Stomach (tissue), 8 donors: ENCODE results near the gene FXYD3. TPM values are rescaled to one million over a fixed set of nuclear protein-coding genes. Genes with fewer than 3 reads are reported as not detected.

Source experiments
- polyA plus RNA-seq, 3 donors: library from polyadenylated mRNA; stranded (reverse); fragments of 200-250 nt; gene quantifications; one replicate each; pipeline ENCODE4 v1.2.3, GENCODE V29; 2013
- small RNA-seq, 4 donors: library from RNA; depleted of rRNA; stranded (forward); fragments of <200 nt; gene quantifications; one replicate each; pipeline ENCODE3, GENCODE V24; 2016
- total RNA-seq, 5 donors: library from RNA; depleted of rRNA; stranded (reverse); fragments of >200 nt; gene quantifications; one replicate each; pipeline versions ENCODE4 v1.1.0 to v1.2.3, GENCODE V29; 2014 to 2016
- donor health status: healthy with polysubstance abuse.
- donor health status: Bipolar disorder and iron deficiency.
- donor health status: healthy.

FXYD3 gene
- total and polyA plus RNA-seq, 8 donors = 84.8 to 800 (median 441) TPM

Small RNA genes within 50 kb of the gene (small RNA-seq; reads per million reads assigned to genes)
- gene AC020907.2 = 0 reads per million in 4 donors

Other genes starting within 250 kb of the FXYD3 start
- gene ZNF30, start 188.9 kb upstream of the FXYD3 start, total RNA-seq = 1 to 10 TPM in 3 of 5 donors, under 1 TPM in 1, not detected in 1; 0.58 to 4.1 (median 3.5) TPM
- 1 to 10 TPM; 1.2 to 6.1 (median 1.4) TPM for gene ZNF30, start 188.9 kb upstream of the FXYD3 start, polyA plus RNA-seq
- 10 to 100 TPM in 2 of 5 donors, 1 to 10 TPM in 2, under 1 TPM in 1; 0.87 to 14.3 (median 8.4) TPM for gene ZNF792, start 151.6 kb upstream of the FXYD3 start, total RNA-seq
- gene ZNF792, start 151.6 kb upstream of the FXYD3 start, polyA plus RNA-seq = 1 to 10 TPM in 1 of 3 donors, under 1 TPM in 2; 0.78 to 1.4 (median 0.87) TPM
- gene GRAMD1A, start 115.5 kb upstream of the FXYD3 start, total RNA-seq = 10 to 100 TPM; 39.7 to 74.1 (median 48.1) TPM
- 10 to 100 TPM; 29.8 to 52.2 (median 34.4) TPM for gene GRAMD1A, start 115.5 kb upstream of the FXYD3 start, polyA plus RNA-seq
- gene SCN1B, start 85.4 kb upstream of the FXYD3 start, total RNA-seq = 10 to 100 TPM in 1 of 5 donors, 1 to 10 TPM in 3, not detected in 1; 1.3 to 36.6 (median 3.5) TPM
- 1 to 10 TPM; 3.7 to 8.6 (median 6.1) TPM for gene SCN1B, start 85.4 kb upstream of the FXYD3 start, polyA plus RNA-seq
- gene HPN, start 74.1 kb upstream of the FXYD3 start, total RNA-seq = 10 to 100 TPM in 4 of 5 donors, not detected in 1; 14.7 to 45.2 (median 21.9) TPM
- 10 to 100 TPM; 19.2 to 39.4 (median 33.7) TPM for gene HPN, start 74.1 kb upstream of the FXYD3 start, polyA plus RNA-seq
- gene LGI4, start 19.2 kb downstream of the FXYD3 start, total RNA-seq = 10 to 100 TPM in 3 of 5 donors, 1 to 10 TPM in 2; 3.1 to 40.0 (median 16.3) TPM
- 10 to 100 TPM in 2 of 3 donors, 1 to 10 TPM in 1; 4.4 to 18.6 (median 10.4) TPM for gene LGI4, start 19.2 kb downstream of the FXYD3 start, polyA plus RNA-seq
- 100 to 1,000 TPM in 1 of 5 donors, 10 to 100 TPM in 2, 1 to 10 TPM in 1, not detected in 1; 7.5 to 193 (median 14.8) TPM for gene FXYD1, start 23.0 kb downstream of the FXYD3 start, total RNA-seq
- gene FXYD1, start 23.0 kb downstream of the FXYD3 start, polyA plus RNA-seq = 10 to 100 TPM; 24.0 to 67.4 (median 60.3) TPM
- gene FXYD7, start 27.4 kb downstream of the FXYD3 start, total RNA-seq = 1 to 10 TPM in 1 of 5 donors, not detected in 4; 2.6 TPM
- under 1 TPM in 1 of 3 donors, not detected in 2; 0.55 TPM for gene FXYD7, start 27.4 kb downstream of the FXYD3 start, polyA plus RNA-seq
- gene FXYD5, start 38.9 kb downstream of the FXYD3 start, total RNA-seq = 100 to 1,000 TPM in 1 of 5 donors, 10 to 100 TPM in 4; 10.3 to 118 (median 19.2) TPM
- gene FXYD5, start 38.9 kb downstream of the FXYD3 start, polyA plus RNA-seq = 10 to 100 TPM; 37.9 to 81.1 (median 55.0) TPM
- not detected for gene FAM187B, start 112.9 kb downstream of the FXYD3 start, total RNA-seq
- under 1 TPM in 1 of 3 donors, not detected in 2; 0.25 TPM for gene FAM187B, start 112.9 kb downstream of the FXYD3 start, polyA plus RNA-seq
- gene LSR, start 133.2 kb downstream of the FXYD3 start, total RNA-seq = 100 to 1,000 TPM in 2 of 5 donors, 10 to 100 TPM in 3; 20.4 to 174 (median 72.8) TPM
- 10 to 100 TPM; 17.9 to 90.7 (median 84.4) TPM for gene LSR, start 133.2 kb downstream of the FXYD3 start, polyA plus RNA-seq
- gene USF2, start 153.1 kb downstream of the FXYD3 start, total RNA-seq = 100 to 1,000 TPM in 1 of 5 donors, 10 to 100 TPM in 4; 26.8 to 105 (median 71.8) TPM
- gene USF2, start 153.1 kb downstream of the FXYD3 start, polyA plus RNA-seq = 100 to 1,000 TPM in 1 of 3 donors, 10 to 100 TPM in 2; 83.9 to 109 (median 88.2) TPM
- 10 to 100 TPM in 1 of 5 donors, not detected in 4; 10.4 TPM for gene HAMP, start 166.7 kb downstream of the FXYD3 start, total RNA-seq
- 1 to 10 TPM in 1 of 3 donors, under 1 TPM in 1, not detected in 1; 0.60 to 6.6 TPM for gene HAMP, start 166.7 kb downstream of the FXYD3 start, polyA plus RNA-seq
- gene MAG, start 176.3 kb downstream of the FXYD3 start, total RNA-seq = 1 to 10 TPM in 1 of 5 donors, under 1 TPM in 1, not detected in 3; 0.73 to 5.5 TPM
- under 1 TPM in 1 of 3 donors, not detected in 2; 0.05 TPM for gene MAG, start 176.3 kb downstream of the FXYD3 start, polyA plus RNA-seq
- gene CD22, start 213.4 kb downstream of the FXYD3 start, total RNA-seq = 1 to 10 TPM in 2 of 5 donors, not detected in 3; 3.1 to 5.7 TPM
- 1 to 10 TPM; 2.0 to 5.5 (median 4.0) TPM for gene CD22, start 213.4 kb downstream of the FXYD3 start, polyA plus RNA-seq
- under 1 TPM in 1 of 5 donors, not detected in 4; 0.18 TPM for gene FFAR1, start 232.1 kb downstream of the FXYD3 start, total RNA-seq
- not detected for gene FFAR1, start 232.1 kb downstream of the FXYD3 start, polyA plus RNA-seq
- not detected for gene FFAR3, start 242.6 kb downstream of the FXYD3 start, total RNA-seq
- under 1 TPM in 2 of 3 donors, not detected in 1; 0.30 to 0.56 TPM for gene FFAR3, start 242.6 kb downstream of the FXYD3 start, polyA plus RNA-seq